H9 (cell line): ENCODE measurements around the gene TMED7. TPM values are rescaled to one million over a fixed set of nuclear protein-coding genes. Genes with fewer than 3 reads are reported as not detected.

Experiments used
- DNase-seq: peaks from one replicate; pipeline ENCODE4 v3.0.0-alpha.2; 2017
- H2AFZ ChIP-seq: one replicate; pipeline ENCODE4 v1.6.1; 2013; ENCODE audit warnings: mild to moderate bottlenecking, low read length, control low read depth, moderate library complexity
- H2AK5ac ChIP-seq: 2 replicates; pipeline ENCODE4 v1.6.1; 2013; ENCODE audit warnings: low read length, control low read depth, mixed read lengths; ENCODE audit not compliant: insufficient read length
- H2BK120ac ChIP-seq: one replicate; pipeline ENCODE4 v1.6.1; 2013; ENCODE audit warnings: low read depth, mild to moderate bottlenecking, low read length, control low read depth, inconsistent platforms; ENCODE audit not compliant: poor library complexity, severe bottlenecking
- H2BK12ac ChIP-seq: 2 replicates; pipeline ENCODE4 v1.6.1; 2013; ENCODE audit warnings: low read length, control low read depth, mixed read lengths, low read depth; ENCODE audit not compliant: insufficient read length
- H2BK15ac ChIP-seq: 2 replicates; pipeline ENCODE4 v1.6.1; 2013; ENCODE audit warnings: low read depth, low read length, control low read depth
- H2BK20ac ChIP-seq: one replicate; pipeline ENCODE4 v1.6.1; 2013; ENCODE audit warnings: low read depth, mild to moderate bottlenecking, low read length, control low read depth, inconsistent platforms; ENCODE audit not compliant: poor library complexity, severe bottlenecking
- H2BK5ac ChIP-seq: 2 replicates; pipeline ENCODE4 v1.6.1; 2013; ENCODE audit warnings: low read length, control low read depth, mixed read lengths; ENCODE audit not compliant: insufficient read length
- H3K14ac ChIP-seq: 2 replicates; pipeline ENCODE4 v1.6.1; 2013; ENCODE audit warnings: low read length, control low read depth; ENCODE audit not compliant: insufficient read depth
- H3K18ac ChIP-seq: 2 replicates; pipeline ENCODE4 v1.6.1; 2013; ENCODE audit warnings: low read depth, mild to moderate bottlenecking, mixed read lengths, low read length, control low read depth; ENCODE audit not compliant: insufficient read length
- H3K23ac ChIP-seq: 2 replicates; pipeline ENCODE4 v1.6.1; 2013; ENCODE audit warnings: low read length, control low read depth, mixed read lengths, low read depth; ENCODE audit not compliant: insufficient read length
- H3K23me2 ChIP-seq: 2 replicates; pipeline ENCODE4 v1.6.1; 2013; ENCODE audit warnings: low read depth, mild to moderate bottlenecking, mixed read lengths, low read length, control low read depth; ENCODE audit not compliant: insufficient read length, poor library complexity, severe bottlenecking
- H3K27ac ChIP-seq: 2 replicates; pipeline ENCODE4 v1.5.1; 2013; ENCODE audit warnings: low read length, control low read depth, mixed read lengths, low read depth; ENCODE audit not compliant: insufficient read length
- H3K27me3 ChIP-seq: 2 replicates; pipeline ENCODE4 v1.6.1; 2013; ENCODE audit warnings: low read length, control low read depth, inconsistent platforms; ENCODE audit not compliant: insufficient read depth
- H3K4ac ChIP-seq: 2 replicates; pipeline ENCODE4 v1.6.1; 2013; ENCODE audit warnings: low read depth, mild to moderate bottlenecking, control low read depth, inconsistent platforms, low read length, moderate library complexity
- H3K4me1 ChIP-seq: 2 replicates; pipeline ENCODE4 v1.6.1; 2013; ENCODE audit warnings: low read length, control low read depth, inconsistent platforms; ENCODE audit not compliant: insufficient read depth
- H3K4me2 ChIP-seq: 2 replicates; pipeline ENCODE4 v1.6.1; 2013; ENCODE audit warnings: low read length, control low read depth, mixed read lengths; ENCODE audit not compliant: insufficient read length, insufficient read depth
- H3K56ac ChIP-seq: 2 replicates; pipeline ENCODE4 v1.6.1; 2013; ENCODE audit warnings: low read depth, mild to moderate bottlenecking, mixed read lengths, low read length, control low read depth; ENCODE audit not compliant: insufficient read length
- H3K79me1 ChIP-seq: 2 replicates; pipeline ENCODE4 v1.6.1; 2013; ENCODE audit warnings: low read depth, mild to moderate bottlenecking, moderate library complexity, low read length, control low read depth, inconsistent platforms; ENCODE audit not compliant: insufficient read depth, poor library complexity, severe bottlenecking
- H3K79me2 ChIP-seq: 2 replicates; pipeline ENCODE4 v1.6.1; 2013; ENCODE audit warnings: low read length, control low read depth, inconsistent platforms; ENCODE audit not compliant: insufficient read depth
- H3K9ac ChIP-seq: 2 replicates; pipeline ENCODE4 v1.6.1; 2013; ENCODE audit warnings: low read length, control low read depth, mixed read lengths; ENCODE audit not compliant: insufficient read length; ENCODE audit errors: extremely low read depth
- H3K9me3 ChIP-seq: one replicate; pipeline ENCODE4 v1.6.1; 2013; ENCODE audit warnings: low read depth, low read length, inconsistent platforms; ENCODE audit not compliant: control insufficient read depth
- H3T11ph ChIP-seq: one replicate; pipeline ENCODE4 v1.6.1; 2013; ENCODE audit warnings: mild to moderate bottlenecking, low read length, control low read depth, inconsistent platforms
- H4K20me1 ChIP-seq: one replicate; pipeline ENCODE4 v1.6.1; 2013; ENCODE audit not compliant: control insufficient read depth, insufficient read length, insufficient read depth
- H4K5ac ChIP-seq: 2 replicates; pipeline ENCODE4 v1.6.1; 2013; ENCODE audit warnings: low read depth, mild to moderate bottlenecking, mixed read lengths, low read length, control low read depth; ENCODE audit not compliant: insufficient read length
- H4K8ac ChIP-seq: replicated peaks from 2 replicates; pipeline ENCODE4 v1.6.1; 2013; ENCODE audit warnings: low read length, control low read depth, mixed read lengths, low read depth; ENCODE audit not compliant: insufficient read length
- H4K91ac ChIP-seq: 2 replicates; pipeline ENCODE4 v1.6.1; 2013; ENCODE audit warnings: low read depth, mild to moderate bottlenecking, moderate library complexity, mixed read lengths, low read length, control low read depth; ENCODE audit not compliant: insufficient read length
- H3K27ac Mint-ChIP-seq, 3 experiments: 2 replicates in 2 of 3; 3 replicates in 1 of 3; pipeline ENCODE4 v1.8.0; 2020 to 2021; ENCODE audit warnings: mixed read lengths in 3 of 3, mild to moderate bottlenecking in 1 of 3, moderate library complexity in 1 of 3
- H3K27me3 Mint-ChIP-seq: 2 replicates; pipeline ENCODE4 v1.8.0; 2021; ENCODE audit warnings: low read depth, mild to moderate bottlenecking, moderate library complexity, mixed read lengths
- H3K36me3 Mint-ChIP-seq, 3 experiments: 2 replicates in 2 of 3; 3 replicates in 1 of 3; pipeline ENCODE4 v1.8.0; 2020 to 2021; ENCODE audit warnings: low read depth in 3 of 3, mixed read lengths in 3 of 3; ENCODE audit not compliant: insufficient read depth in 1 of 3
- H3K4me1 Mint-ChIP-seq, 2 experiments: 2 replicates each; pipeline ENCODE4 v1.8.0; 2020; ENCODE audit warnings: mixed read lengths in 2 of 2
- H3K4me3 Mint-ChIP-seq, 2 experiments: 2 replicates in 1 of 2; 3 replicates in 1 of 2; pipeline ENCODE4 v1.8.0; 2020 to 2021; ENCODE audit warnings: mild to moderate bottlenecking in 2 of 2, mixed read lengths in 2 of 2, moderate library complexity in 1 of 2
- H3K9me3 Mint-ChIP-seq, 2 experiments: 2 replicates in 1 of 2; 3 replicates in 1 of 2; pipeline ENCODE4 v1.8.0; 2020; ENCODE audit warnings: mild to moderate bottlenecking in 2 of 2, mixed read lengths in 2 of 2, moderate library complexity in 1 of 2
- WGBS: extraction: QIAGEN DNeasy Blood & Tissue Kit; methylation state at CpG from one replicate; pipeline ENCODE4 v1.1.7; 2013; ENCODE audit warnings: missing lambda C conversion rate, low lambda C conversion rate, mixed read lengths; ENCODE audit not compliant: insufficient read length; ENCODE audit errors: extremely low coverage; 5-methylcytosine and 5-hydroxymethylcytosine counted together
- total RNA-seq: library from RNA; stranded (reverse); gene quantifications from 2 replicates; pipeline ENCODE4 v1.2.1, GENCODE V29; 2021
- TF ChIP-seq, protein P1 (sequence below): fragments of 200-600 bp; sonication (generic); conservative IDR thresholded peaks from 3 replicates; pipeline ENCODE4 v1.8.0; 2021; ENCODE audit warnings: antibody characterized with exemption, mild to moderate bottlenecking

The TMED7 gene
- total RNA-seq, 1 experiment from 2014 or later = 68.8 TPM

DNA sequence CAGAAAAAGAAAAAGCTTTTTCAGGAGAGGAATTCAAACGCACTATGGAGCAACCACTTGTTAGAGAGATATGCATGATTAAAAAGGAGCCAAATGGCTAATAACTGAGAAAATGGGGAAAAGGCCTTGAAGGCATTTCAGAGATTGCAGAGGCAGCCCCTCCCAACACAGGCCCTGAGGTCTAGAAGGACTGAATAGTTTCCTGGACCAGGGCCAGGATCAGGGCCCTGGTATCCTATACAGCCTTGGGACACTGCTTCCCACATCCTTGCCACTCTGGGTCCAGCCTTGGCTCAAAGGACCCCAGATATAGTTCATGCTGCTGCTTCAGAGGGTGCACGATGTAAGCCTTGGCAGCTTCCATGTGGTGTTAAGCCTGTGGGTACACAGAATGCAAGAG, 60.6 kb downstream of the TMED7 start:
- no peaks in the 10 kb centered on the region for H4K20me1 ChIP-seq
- Mint-ChIP-seq H3K4me1 (no peaks in the 10 kb centered on the region), H3K27me3 (no peaks in the 10 kb centered on the region), H3K36me3 (no peaks in the 10 kb centered on the region; a peak in 1 of 7 replicates), H3K27ac (no peak overlapping the region), H3K9me3 (peaks cover 0 to 2% of the 10 kb centered on the region in 2 experiments; a peak in 1 of 5 replicates), H3K4me3 (no peak overlapping the region)
- no peaks in the 10 kb centered on the region for H3K23me2 ChIP-seq
- no peak overlapping the region for H3K14ac ChIP-seq
- no peak overlapping the region for H2BK20ac ChIP-seq
- no peak overlapping the region for H3K56ac ChIP-seq
- DNase-seq = no peak
- no peak overlapping the region for H2BK5ac ChIP-seq
- H4K91ac ChIP-seq = no peak overlapping the region
- no peak overlapping the region for H3K4ac ChIP-seq
- H2BK12ac ChIP-seq = no peak overlapping the region
- no CpG with 5 or more reads among the region's 2 CpGs for WGBS
- no peak overlapping the region for H3K4me2 ChIP-seq
- no peak overlapping the region for H2BK120ac ChIP-seq
- no peaks in the 10 kb centered on the region for H3K27me3 ChIP-seq
- no peaks in the 10 kb centered on the region for H3K9me3 ChIP-seq
- H3K9ac ChIP-seq = no peak overlapping the region
- H2AFZ ChIP-seq = no peak overlapping the region
- H3K79me2 ChIP-seq = no peaks in the 10 kb centered on the region
- H4K8ac ChIP-seq = no peak overlapping the region
- no peak overlapping the region for H3K23ac ChIP-seq
- H2BK15ac ChIP-seq = no peak overlapping the region
- H3K4me1 ChIP-seq = no peaks in the 10 kb centered on the region
- no peak overlapping the region for H3K27ac ChIP-seq
- no peak overlapping the region for H3T11ph ChIP-seq
- TF ChIP-seq, protein P1, sequence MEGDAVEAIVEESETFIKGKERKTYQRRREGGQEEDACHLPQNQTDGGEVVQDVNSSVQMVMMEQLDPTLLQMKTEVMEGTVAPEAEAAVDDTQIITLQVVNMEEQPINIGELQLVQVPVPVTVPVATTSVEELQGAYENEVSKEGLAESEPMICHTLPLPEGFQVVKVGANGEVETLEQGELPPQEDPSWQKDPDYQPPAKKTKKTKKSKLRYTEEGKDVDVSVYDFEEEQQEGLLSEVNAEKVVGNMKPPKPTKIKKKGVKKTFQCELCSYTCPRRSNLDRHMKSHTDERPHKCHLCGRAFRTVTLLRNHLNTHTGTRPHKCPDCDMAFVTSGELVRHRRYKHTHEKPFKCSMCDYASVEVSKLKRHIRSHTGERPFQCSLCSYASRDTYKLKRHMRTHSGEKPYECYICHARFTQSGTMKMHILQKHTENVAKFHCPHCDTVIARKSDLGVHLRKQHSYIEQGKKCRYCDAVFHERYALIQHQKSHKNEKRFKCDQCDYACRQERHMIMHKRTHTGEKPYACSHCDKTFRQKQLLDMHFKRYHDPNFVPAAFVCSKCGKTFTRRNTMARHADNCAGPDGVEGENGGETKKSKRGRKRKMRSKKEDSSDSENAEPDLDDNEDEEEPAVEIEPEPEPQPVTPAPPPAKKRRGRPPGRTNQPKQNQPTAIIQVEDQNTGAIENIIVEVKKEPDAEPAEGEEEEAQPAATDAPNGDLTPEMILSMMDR = no peak
- H3K79me1 ChIP-seq = no peaks in the 10 kb centered on the region
- no peak overlapping the region for H4K5ac ChIP-seq
- no peak overlapping the region for H3K18ac ChIP-seq
- H2AK5ac ChIP-seq = no peak overlapping the region

Other genes starting within 250 kb of the TMED7 start
- gene FEM1C, start 81.3 kb downstream of the TMED7 start, total RNA-seq = 15.2 and 16.1 TPM in 2 replicates
- gene TICAM2, start 23.6 kb downstream of the TMED7 start, total RNA-seq = 0.24 and 0.33 TPM in 2 replicates
- gene CDO1, start 190.6 kb upstream of the TMED7 start, total RNA-seq = 11.2 and 12.2 TPM in 2 replicates
- 46.3 and 52.9 TPM in 2 replicates for gene ATG12, start 215.5 kb upstream of the TMED7 start, total RNA-seq
- 74.5 and 78.4 TPM in 2 replicates for gene AP3S1, start 215.9 kb upstream of the TMED7 start, total RNA-seq